A172 (cell line): Measurements from ENCODE around the gene SLC34A1. TPM values are rescaled to one million over a fixed set of nuclear protein-coding genes. Genes with fewer than 3 reads are reported as not detected.
"Not testable (repeated sequence)": the region's sequence is repeated elsewhere in the genome, so short reads cannot be mapped to it uniquely, and the experiment has no call there.

Experiments used
- DNase-seq: peaks from one replicate; pipeline ENCODE4 v3.0.0-alpha.2; 2015; ENCODE audit warnings: low spot score
- total RNA-seq: library from RNA; depleted of rRNA; stranded (reverse); fragments of >200 nt; shearing (Covaris generic); gene quantifications from 2 replicates; pipeline ENCODE4 v1.2.3, GENCODE V29; 2014

SLC34A1 gene
- total RNA-seq, 1 experiment from 2014 or later = 0.05 TPM

- no peak for DNase-seq
These were observed 28.9 kb upstream of the SLC34A1 start for GRCh38 chr5:177355162-177355867.

- DNase-seq = no peak
These were observed 28.4 kb upstream of the SLC34A1 start for GRCh38 chr5:177355868-177356168.

GRCh38 chr5:177356746-177357145, 27.5 kb upstream of the SLC34A1 start:
- DNase-seq = no peak

GRCh38 chr5:177357146-177357458, 27.1 kb upstream of the SLC34A1 start:
- DNase-seq = no peak

- peak; percentile 70 for DNase-seq
These were observed 26.5 kb upstream of the SLC34A1 start, which contains the start of gene RGS14 for GRCh38 chr5:177357459-177358351. Gene RGS14, plus strand, starts transcription at chr5:177357924. Its CDS starts 101 bp downstream, at chr5:177358025.

GRCh38 chr5:177358370-177358819, 25.8 kb upstream of the SLC34A1 start:
- DNase-seq = no peak

GRCh38 chr5:177359451-177359851, 24.8 kb upstream of the SLC34A1 start:
- DNase-seq = no peak

GRCh38 chr5:177359860-177360259, 24.4 kb upstream of the SLC34A1 start:
- DNase-seq = no peak

- not testable (repeated sequence) for DNase-seq
These were observed 23.5 kb upstream of the SLC34A1 start for GRCh38 chr5:177360740-177361139.

- no peak for DNase-seq
These were observed 22.6 kb upstream of the SLC34A1 start for GRCh38 chr5:177361418-177362291.

- no peak for DNase-seq
These were observed 22.0 kb upstream of the SLC34A1 start for GRCh38 chr5:177362292-177362609.

- no peak for DNase-seq
These were observed 21.4 kb upstream of the SLC34A1 start for GRCh38 chr5:177362610-177363507.

GRCh38 chr5:177363565-177363964, 20.7 kb upstream of the SLC34A1 start:
- no peak for DNase-seq

- no peak for DNase-seq
These were observed 19.9 kb upstream of the SLC34A1 start for GRCh38 chr5:177364159-177364962.

GRCh38 chr5:177365845-177366527, 18.2 kb upstream of the SLC34A1 start:
- DNase-seq = no peak

GRCh38 chr5:177366528-177367322, 17.5 kb upstream of the SLC34A1 start:
- DNase-seq = no peak

- DNase-seq = no peak
These were observed 16.8 kb upstream of the SLC34A1 start for GRCh38 chr5:177367323-177367848.

GRCh38 chr5:177367981-177368868, 16.0 kb upstream of the SLC34A1 start:
- no peak for DNase-seq
